Measurements from ENCODE around the gene LYPLA2. TPM values are rescaled to one million over a fixed set of nuclear protein-coding genes. Genes with fewer than 3 reads are reported as not detected.

The LYPLA2 gene
- total and polyA plus RNA-seq, 4 donors = 26.3 to 71.1 (median 43.2) TPM

GRCh38 chr1:23825076-23825761 lies 34.3 kb downstream of the LYPLA2 start, which contains the start of gene HMGCL:
HMGCL (minus strand) TSS chr1:23825429; CDS start chr1:23825415, 14 bp downstream.
- Histone ChIP-seq H3K4me3 (ENCODE audit: low read depth in 1 of 3, low read length in 3 of 3) (peak within 1 kb of the TSS; percentile 90 to 99 (median 98)), H3K9ac (ENCODE audit: low read depth in 1 of 2, low read length in 2 of 2) (peak within 1 kb of the TSS; percentile 98 to 99), H3K36me3 (ENCODE audit: control insufficient read depth in 4 of 4, insufficient read depth in 3 of 4, low read depth in 1 of 4, low read length in 3 of 4) (peaks cover 0 to 2% (median 0%) of the 10 kb centered on the region in 4 donors), H3K27me3 (ENCODE audit: control insufficient read depth in 4 of 4, insufficient read depth in 4 of 4, low read length in 3 of 4) (no peaks in the 10 kb centered on the region), H3K9me3 (ENCODE audit: control insufficient read depth in 4 of 4, low read length in 3 of 4) (no peaks in the 10 kb centered on the region), H3K4me1 (ENCODE audit: control insufficient read depth in 4 of 4, insufficient read depth in 4 of 4, low read length in 3 of 4) (peaks cover 7 to 18% (median 14%) of the 10 kb centered on the region in 4 donors), H3K27ac (ENCODE audit: low read depth in 1 of 2, low read length in 2 of 2) (peak within 1 kb of the TSS; percentile 99 to 100)
- TF ChIP-seq, protein P1, sequence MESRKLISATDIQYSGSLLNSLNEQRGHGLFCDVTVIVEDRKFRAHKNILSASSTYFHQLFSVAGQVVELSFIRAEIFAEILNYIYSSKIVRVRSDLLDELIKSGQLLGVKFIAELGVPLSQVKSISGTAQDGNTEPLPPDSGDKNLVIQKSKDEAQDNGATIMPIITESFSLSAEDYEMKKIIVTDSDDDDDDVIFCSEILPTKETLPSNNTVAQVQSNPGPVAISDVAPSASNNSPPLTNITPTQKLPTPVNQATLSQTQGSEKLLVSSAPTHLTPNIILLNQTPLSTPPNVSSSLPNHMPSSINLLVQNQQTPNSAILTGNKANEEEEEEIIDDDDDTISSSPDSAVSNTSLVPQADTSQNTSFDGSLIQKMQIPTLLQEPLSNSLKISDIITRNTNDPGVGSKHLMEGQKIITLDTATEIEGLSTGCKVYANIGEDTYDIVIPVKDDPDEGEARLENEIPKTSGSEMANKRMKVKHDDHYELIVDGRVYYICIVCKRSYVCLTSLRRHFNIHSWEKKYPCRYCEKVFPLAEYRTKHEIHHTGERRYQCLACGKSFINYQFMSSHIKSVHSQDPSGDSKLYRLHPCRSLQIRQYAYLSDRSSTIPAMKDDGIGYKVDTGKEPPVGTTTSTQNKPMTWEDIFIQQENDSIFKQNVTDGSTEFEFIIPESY (IDR thresholded peaks at IDR 0.05) = peak; percentile 51
- TF ChIP-seq TAF1 (conservative IDR thresholded peaks at IDR 0.05) (peak; percentile 53), CTCF (IDR thresholded peaks at IDR 0.05; ENCODE audit: low read depth, low read length, missing input control) (no peak), GABPA (IDR thresholded peaks at IDR 0.05 in 1 of 2, conservative IDR thresholded peaks at IDR 0.05 in 1 of 2) (peak in 1 of 2 donors; percentile 45), FOXA2 (IDR thresholded peaks at IDR 0.05) (no peak), FOXA1 (IDR thresholded peaks at IDR 0.05) (no peak), EGR1 (IDR thresholded peaks at IDR 0.05; ENCODE audit: low read depth in 2 of 2) (peak; percentile 95 to 96), SP1 (IDR thresholded peaks at IDR 0.05) (peak; percentile 11), YY1 (IDR thresholded peaks at IDR 0.05) (peak; percentile 99), NR2F2 (IDR thresholded peaks at IDR 0.05) (no peak), RAD21 (IDR thresholded peaks at IDR 0.05) (peak; percentile 16 to 25), JUND (IDR thresholded peaks at IDR 0.05) (peak in 1 of 2 donors; percentile 14), RXRA (IDR thresholded peaks at IDR 0.05) (no peak), HNF4G (IDR thresholded peaks at IDR 0.05) (no peak), HNF4A (conservative IDR thresholded peaks at IDR 0.05) (peak in 1 of 2 donors; percentile 15)
- TF ChIP-seq, protein P2, sequence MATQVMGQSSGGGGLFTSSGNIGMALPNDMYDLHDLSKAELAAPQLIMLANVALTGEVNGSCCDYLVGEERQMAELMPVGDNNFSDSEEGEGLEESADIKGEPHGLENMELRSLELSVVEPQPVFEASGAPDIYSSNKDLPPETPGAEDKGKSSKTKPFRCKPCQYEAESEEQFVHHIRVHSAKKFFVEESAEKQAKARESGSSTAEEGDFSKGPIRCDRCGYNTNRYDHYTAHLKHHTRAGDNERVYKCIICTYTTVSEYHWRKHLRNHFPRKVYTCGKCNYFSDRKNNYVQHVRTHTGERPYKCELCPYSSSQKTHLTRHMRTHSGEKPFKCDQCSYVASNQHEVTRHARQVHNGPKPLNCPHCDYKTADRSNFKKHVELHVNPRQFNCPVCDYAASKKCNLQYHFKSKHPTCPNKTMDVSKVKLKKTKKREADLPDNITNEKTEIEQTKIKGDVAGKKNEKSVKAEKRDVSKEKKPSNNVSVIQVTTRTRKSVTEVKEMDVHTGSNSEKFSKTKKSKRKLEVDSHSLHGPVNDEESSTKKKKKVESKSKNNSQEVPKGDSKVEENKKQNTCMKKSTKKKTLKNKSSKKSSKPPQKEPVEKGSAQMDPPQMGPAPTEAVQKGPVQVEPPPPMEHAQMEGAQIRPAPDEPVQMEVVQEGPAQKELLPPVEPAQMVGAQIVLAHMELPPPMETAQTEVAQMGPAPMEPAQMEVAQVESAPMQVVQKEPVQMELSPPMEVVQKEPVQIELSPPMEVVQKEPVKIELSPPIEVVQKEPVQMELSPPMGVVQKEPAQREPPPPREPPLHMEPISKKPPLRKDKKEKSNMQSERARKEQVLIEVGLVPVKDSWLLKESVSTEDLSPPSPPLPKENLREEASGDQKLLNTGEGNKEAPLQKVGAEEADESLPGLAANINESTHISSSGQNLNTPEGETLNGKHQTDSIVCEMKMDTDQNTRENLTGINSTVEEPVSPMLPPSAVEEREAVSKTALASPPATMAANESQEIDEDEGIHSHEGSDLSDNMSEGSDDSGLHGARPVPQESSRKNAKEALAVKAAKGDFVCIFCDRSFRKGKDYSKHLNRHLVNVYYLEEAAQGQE (IDR thresholded peaks at IDR 0.05) = peak; percentile 88
- TF ChIP-seq, protein P3, sequence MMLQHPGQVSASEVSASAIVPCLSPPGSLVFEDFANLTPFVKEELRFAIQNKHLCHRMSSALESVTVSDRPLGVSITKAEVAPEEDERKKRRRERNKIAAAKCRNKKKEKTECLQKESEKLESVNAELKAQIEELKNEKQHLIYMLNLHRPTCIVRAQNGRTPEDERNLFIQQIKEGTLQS (IDR thresholded peaks at IDR 0.05) = no peak
- TF ChIP-seq, protein P4, sequence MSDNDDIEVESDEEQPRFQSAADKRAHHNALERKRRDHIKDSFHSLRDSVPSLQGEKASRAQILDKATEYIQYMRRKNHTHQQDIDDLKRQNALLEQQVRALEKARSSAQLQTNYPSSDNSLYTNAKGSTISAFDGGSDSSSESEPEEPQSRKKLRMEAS (IDR thresholded peaks at IDR 0.05) = no peak
- DNase-seq (ENCODE audit: low spot score) = peak; percentile 91
- WGBS = under 1% methylated on average over 42 of the region's 42 CpGs

Data from liver (tissue), 9 donors.